Thyroid gland (tissue), 4 donors: ENCODE measurements around the gene HS6ST3.

Experiments
- CTCF ChIP-seq, 6 experiments: fragments of 200-600 bp in 3 of 6; fragments of 450-650 bp in 3 of 6; sonication (generic) in 3 of 6; IDR thresholded peaks; one replicate each; pipeline ENCODE4 v1.5.1; 2016 to 2019; ENCODE audit warnings: antibody characterized with exemption in 6 of 6, mild to moderate bottlenecking in 2 of 6, inconsistent platforms in 1 of 6, moderate library complexity in 1 of 6
- POLR2A ChIP-seq, 2 donors: fragments of 450-650 bp; IDR thresholded peaks; one replicate each; pipeline ENCODE4 v1.6.1; 2017; ENCODE audit warnings: antibody characterized with exemption in 2 of 2, mild to moderate bottlenecking in 2 of 2, moderate library complexity in 1 of 2

- no peak for TF ChIP-seq CTCF (IDR thresholded peaks at IDR 0.05)
- no peak for TF ChIP-seq POLR2A (IDR thresholded peaks at IDR 0.05)
Measured at GRCh38 chr13:96229356-96229755, 139.4 kb downstream of the HS6ST3 start.
